Inferior parietal cortex (tissue), 1 donor: ENCODE data around the gene CCDC187.

ENCODE experiments used
- DNase-seq: peaks from one replicate; pipeline ENCODE4 v3.0.0-alpha.2; 2016; ENCODE audit errors: extremely low spot score

The CCDC187 gene

DNA sequence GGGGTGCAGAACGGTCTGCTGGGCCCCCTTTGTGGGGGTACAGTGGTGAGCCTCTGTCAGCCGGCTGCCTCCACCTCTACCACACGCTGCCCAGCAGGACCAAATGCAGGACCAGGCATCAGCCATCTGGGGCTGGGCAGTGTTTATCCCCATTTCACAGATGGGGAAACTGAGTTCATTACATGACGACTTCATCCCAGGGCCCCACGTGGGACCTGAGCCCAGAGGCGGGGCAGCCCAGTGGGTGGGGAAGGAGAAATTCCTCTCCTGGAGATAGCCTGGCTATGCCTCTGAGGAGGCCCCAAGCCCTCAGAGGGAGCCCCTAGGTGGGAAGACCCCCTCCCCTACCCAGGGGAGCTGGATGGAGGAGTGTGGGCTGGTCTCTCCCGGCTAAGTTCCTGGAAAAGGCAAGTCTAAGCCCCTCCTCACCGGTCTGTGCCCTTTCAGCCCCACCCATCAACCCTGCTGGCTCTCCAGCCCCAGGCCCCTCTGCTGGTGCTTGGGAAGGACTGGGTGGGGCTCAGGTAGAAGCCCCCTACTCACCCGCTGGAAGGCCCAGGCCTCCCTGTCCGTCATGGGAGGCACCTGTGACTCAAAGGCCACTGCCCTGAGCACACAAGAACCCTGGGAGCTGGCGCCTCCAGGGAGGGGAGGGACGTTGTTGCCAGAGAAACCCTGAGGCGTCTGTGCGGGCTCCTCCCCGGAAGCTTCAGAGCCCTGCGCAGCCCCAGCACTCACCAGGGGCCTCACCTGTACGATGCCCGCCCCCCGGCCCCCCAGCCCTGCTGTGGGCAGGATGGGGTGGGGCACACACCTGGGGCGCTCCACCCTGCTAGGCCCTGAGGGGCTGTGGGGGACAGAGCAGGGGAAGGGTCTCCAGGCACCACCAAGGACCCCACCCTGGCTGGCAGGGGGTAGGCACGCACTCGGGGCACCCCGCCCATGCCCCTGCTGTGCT, 7.4 kb upstream of the CCDC187 start:
- no peak for DNase-seq

GRCh38 chr9:136310273-136311030, 6.6 kb upstream of the CCDC187 start:
- DNase-seq: no peak

- no peak for DNase-seq
Measured at GRCh38 chr9:136309806-136310220, 5.9 kb upstream of the CCDC187 start.

DNA sequence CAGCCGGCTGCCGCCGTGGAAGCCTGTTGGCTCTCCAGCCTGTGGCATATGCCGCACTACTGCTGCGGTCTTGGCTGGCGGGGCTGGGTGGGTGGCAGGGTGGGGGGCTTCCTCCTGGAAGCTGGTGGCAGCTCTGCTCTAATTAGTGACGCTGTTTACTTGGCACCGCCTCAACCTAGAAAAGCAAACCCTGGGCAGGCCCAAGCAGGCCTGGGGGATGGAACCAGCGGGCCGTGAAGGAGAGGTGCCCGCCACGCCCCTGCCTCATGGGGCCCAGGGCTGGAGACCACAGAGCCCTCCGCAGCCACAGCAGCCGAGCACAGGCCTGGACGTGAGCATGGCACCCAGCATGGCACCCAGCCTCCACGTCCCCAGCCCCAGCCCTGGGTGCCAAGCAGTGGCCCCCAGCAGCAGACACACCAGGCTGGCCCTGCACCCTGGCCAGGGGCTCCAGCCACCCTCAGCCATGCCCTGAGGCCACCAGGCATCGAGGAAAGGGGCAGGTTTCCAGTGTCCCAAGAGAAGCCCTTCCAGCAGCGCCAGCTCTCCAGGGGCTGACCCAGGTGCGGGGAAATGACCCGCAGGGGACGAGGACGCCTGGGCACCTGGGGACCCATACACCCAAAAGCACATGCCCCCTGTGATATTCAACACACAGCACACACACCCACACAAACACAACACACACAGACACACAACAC, 5.4 kb upstream of the CCDC187 start:
- DNase-seq: no peak

GRCh38 chr9:136308702-136309053, 4.8 kb upstream of the CCDC187 start:
- DNase-seq: no peak

DNA sequence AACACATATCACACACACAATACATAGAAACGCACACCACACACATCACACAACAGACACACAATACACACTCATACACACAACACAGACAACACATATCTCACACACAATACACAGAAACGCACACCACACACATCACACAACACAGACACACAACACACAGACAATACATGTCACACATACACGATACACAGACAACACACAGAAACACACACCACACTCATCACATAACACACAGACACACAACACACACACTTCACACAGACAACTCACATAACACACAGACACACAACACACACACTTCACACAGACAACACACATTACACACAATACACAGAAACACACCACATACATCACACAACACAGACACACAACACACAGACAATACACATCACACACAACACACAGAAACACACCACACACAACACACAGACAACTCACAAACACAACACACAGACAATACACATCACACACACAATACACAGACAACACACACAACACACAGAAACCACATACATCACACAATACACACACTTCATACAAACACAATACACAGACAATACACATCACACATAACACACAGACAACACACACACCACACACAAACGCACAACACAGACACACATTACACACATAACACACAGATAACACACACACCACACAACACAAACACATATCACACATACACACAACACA, 4.3 kb upstream of the CCDC187 start:
- no peak for DNase-seq

GRCh38 chr9:136307215-136307750, 3.4 kb upstream of the CCDC187 start:
- no peak for DNase-seq

- DNase-seq: no peak
Measured at GRCh38 chr9:136306211-136307208, 2.6 kb upstream of the CCDC187 start.

DNA sequence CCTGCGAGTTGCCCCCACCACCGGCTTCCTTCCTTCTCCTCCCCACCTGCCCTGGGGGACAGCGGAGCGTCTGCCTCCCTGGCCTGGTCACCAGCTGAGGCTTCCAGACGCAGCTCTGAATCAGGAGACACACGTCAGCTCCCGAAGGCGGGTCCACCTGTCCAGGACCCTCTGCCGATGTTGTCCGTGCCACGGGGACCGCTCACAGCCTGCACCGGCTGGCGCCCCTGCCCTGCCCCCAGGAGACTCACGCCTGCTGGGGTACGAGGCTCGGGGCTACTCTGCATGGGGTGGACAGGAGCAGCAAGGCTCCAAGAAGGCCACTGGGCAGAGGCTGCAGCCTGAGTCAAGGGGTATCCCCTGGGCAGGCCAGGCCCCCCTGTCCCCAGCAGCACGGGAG, 1.9 kb upstream of the CCDC187 start:
- DNase-seq: no peak

GRCh38 chr9:136304981-136305380, 1.1 kb upstream of the CCDC187 start:
- DNase-seq: no peak

DNA sequence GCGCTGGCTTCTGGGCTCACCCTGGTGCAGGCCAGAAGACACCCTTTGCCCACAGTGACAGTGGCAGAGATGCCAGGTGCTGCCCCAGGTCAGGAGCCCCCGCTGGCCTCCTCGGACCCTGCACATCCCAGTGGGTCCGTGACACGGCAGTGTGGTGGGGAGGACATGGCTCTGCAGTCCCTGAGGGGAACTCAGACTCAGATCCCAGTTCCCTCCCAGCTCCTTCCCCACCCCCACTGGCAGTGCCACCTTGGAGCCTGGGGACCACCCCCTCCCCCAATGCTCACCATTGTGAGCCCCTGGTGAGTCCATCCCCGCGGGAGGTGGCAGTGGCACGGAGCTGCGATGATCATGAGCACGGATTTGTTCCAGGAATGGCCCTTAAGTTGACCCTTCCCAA, 562 bp upstream of the CCDC187 start:
- no peak for DNase-seq

DNA sequence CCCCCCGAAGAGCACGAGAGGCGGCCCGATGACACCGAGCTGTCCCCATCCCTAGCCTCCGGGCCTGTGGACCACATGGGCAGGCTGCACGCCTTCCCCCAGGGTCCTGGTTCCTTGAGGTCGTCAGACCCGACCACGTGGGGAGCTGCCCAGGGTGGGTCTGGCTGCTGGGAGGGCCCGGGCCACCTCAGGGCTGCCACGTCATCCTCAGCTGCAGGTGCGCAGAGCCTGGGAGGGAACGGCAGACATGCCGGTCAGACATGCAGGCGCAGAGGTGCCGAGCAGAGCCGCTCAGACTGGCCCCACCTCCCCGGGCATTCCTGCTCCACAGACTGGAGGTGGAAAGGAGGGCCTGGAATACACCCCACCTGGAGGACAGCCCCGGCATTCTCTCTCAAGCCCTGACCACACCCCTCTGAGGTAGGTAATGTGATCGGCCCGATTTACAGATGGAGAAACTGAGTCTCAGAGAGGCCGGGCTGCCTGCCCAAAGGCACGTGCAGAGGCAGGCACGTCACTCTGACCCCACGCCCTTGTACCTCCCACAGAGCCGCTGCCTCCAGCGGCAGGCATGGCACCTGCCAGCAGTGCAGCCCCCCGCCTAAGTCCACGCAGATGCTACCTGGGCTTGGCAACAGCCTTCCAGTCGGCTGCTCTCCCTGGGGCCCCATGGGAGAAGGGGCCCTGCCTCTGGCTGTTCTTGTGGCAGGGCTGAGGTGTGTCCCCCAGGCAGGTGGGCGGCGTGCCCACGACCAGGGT, 649 bp downstream of the CCDC187 start:
- no peak for DNase-seq

DNA sequence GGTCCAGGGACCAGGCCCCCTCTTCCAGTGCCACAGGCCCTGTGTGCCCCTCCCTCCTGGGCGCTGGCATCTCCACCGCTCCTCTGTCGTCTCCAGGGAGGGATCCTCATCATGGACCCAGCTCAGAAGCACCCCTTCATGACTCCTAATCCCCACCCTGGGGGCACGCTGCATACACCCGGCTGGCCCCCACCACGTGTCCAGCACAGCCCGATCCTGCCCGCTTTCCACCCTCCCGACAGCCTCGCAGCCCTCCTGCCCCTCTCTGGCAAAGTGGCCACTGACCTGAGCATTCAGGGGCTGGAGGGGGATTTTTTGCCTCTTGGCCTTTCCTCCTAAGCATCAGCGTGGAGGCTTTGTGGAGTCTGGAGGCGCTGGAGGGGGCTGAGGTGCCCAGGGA, 1.4 kb downstream of the CCDC187 start:
- DNase-seq: no peak

DNA sequence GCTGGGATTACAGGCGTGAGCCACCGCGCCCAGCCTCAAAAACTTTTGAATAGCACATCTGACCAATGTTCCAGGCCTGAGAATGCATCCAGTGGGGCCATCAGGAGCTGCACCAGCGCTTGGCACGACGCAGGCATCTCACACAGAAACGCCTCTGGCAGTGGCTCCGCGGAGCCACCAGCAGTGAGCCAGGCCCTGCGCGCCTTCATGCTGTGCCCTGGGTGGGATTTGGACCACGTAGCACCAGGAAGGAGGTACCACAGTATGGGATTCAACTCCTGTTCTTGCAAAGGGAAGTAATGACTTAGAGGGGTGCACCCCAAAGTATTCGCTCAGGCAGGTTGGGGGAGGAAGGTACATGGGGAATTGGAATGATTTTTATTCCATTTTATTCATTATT, 3.0 kb downstream of the CCDC187 start:
- no peak for DNase-seq

DNA sequence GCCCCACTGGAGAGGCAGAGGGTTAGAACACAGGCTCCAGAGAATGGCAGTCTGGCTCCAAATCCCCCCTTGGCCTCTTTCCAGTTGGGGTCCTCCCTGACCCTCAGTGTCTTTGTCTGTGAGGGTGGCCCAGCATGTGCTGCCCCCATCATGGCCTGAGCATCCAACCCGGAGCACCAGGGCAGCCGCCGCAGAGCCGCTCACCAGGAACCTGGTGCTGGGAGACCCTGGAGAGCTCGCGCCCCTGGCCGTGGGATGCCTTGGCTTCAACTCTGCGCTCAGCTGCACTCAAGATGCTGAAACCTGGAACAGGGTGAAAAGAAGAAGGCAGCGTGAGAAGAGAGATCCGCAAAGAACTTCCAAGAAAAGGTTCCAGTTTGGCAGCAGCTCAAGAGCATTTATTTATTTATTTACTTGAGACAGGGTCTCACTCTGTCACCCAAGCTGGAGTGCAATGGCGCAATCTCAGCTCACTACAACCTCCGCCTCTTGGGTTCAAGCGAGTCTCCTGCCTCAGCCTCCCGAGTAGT, 3.8 kb downstream of the CCDC187 start:
- no peak for DNase-seq

DNA sequence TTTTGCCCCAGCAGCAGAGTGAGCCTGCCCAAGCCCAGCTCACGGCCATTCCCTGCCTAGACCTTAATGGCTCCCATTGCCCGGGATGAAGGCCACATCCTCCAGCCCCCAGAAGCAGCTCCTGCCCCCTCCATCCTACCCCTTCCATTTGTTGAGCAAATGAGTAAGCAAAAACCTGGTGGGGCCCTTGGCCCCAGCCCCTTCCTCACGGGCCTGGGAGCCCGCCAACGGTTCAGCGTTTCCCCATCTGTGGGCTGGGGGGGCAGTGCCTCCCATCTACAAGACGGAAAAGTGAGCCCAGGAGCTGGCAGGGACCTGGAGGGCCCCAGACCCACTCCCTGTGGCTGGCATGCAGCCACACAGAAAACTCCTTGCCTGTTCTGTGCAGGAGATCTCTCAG, 4.4 kb downstream of the CCDC187 start:
- no peak for DNase-seq

DNA sequence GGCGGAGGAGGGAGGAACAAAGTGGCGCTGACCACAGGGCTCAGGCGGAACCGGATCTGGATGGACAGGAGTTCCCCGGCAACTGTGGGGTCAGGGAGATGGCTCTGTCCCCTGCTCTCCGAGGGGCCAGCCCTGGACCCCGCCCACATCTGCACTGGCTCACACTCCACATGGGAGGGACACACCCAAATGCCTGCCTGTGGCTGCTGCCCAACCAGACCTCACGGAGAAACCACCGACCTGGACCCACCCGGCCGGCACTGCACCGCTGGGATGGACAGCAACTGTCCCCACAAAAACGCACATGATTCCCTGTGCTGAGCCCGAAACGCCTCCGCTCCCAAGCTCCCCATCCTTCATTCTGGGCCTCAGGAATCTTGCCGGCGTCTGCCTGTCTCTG, 4.8 kb downstream of the CCDC187 start:
- no peak for DNase-seq

DNA sequence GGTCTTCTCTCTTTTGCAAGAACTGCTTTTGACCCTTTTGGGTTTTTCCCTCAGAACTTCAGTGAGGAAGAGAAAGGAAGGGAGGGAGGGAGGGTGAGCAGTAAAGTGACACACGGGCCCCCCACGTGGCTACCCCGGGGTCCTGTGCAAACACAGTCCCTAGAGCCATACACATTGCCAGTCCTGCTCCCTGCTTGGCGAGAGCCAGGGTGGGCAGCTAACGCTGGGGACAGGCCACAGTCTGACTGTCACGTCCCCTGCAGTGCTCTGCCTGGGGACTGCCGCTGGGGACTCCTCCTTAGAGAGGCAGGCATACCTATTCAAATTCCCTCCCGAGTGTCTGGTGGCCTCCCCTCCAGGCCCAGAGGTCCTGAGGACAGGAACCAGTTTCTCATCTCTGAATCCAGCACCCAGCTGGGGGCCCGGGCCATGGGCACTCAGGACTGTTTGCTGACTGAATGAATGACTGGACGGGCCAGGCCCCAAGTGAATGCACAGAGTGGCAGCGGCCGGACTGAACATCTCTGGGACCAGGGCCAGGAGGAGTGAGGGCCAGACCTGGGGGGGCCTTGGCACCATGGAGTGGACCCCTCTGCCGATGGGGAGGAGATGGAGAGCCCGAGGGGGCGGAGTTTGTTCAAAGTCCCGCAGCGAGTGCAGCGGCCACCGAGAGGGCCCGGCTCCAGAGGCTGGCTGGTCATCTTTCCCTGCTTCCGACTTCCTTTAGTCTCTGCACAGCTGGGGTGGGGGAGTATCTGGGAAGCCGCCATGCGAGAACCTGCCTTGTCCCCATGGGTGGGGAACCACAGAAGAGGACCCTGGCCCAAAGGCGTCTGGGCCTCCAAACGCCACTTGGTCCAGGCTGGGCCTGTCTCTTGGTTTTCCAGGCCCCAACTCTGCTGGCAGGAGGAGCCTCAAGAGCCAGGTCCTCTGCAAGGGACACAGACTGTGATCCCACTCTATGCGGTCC, 5.8 kb downstream of the CCDC187 start:
- no peak for DNase-seq
